PFSK-1 (cell line): ENCODE measurements around the gene IL9.

Experiments used
- FOXP2 ChIP-seq: optimal IDR thresholded peaks from 2 replicates; pipeline ENCODE3; 2011; ENCODE audit warnings: borderline replicate concordance, control low read depth, inconsistent platforms; ENCODE audit not compliant: insufficient read depth; ENCODE audit errors: extremely low read length, extremely low read depth
- POLR2AphosphoS5 ChIP-seq: IDR thresholded peaks from 2 replicates; pipeline ENCODE4 v1.6.1; 2012; ENCODE audit warnings: low read depth, mild to moderate bottlenecking, control low read depth, low read length, moderate library complexity
- SIN3A ChIP-seq: IDR thresholded peaks from 2 replicates; pipeline ENCODE4 v1.6.1; 2012; ENCODE audit warnings: mild to moderate bottlenecking, low read length, moderate library complexity, borderline replicate concordance; ENCODE audit not compliant: insufficient read depth
- TAF1 ChIP-seq: IDR thresholded peaks from 2 replicates; pipeline ENCODE4 v1.6.1; 2012; ENCODE audit warnings: low read length, control low read depth, borderline replicate concordance; ENCODE audit not compliant: insufficient read depth
- TF ChIP-seq, protein P1 (sequence below), 2 experiments: IDR thresholded peaks; 2 replicates each; pipeline versions ENCODE4 v1.6.1 to v1.8.0; 2011 to 2012; ENCODE audit warnings: low read depth in 2 of 2, low read length in 2 of 2, control low read depth in 1 of 2, inconsistent platforms in 1 of 2, mild to moderate bottlenecking in 1 of 2, moderate library complexity in 1 of 2; ENCODE audit not compliant: insufficient read depth in 1 of 2

IL9 gene

DNA sequence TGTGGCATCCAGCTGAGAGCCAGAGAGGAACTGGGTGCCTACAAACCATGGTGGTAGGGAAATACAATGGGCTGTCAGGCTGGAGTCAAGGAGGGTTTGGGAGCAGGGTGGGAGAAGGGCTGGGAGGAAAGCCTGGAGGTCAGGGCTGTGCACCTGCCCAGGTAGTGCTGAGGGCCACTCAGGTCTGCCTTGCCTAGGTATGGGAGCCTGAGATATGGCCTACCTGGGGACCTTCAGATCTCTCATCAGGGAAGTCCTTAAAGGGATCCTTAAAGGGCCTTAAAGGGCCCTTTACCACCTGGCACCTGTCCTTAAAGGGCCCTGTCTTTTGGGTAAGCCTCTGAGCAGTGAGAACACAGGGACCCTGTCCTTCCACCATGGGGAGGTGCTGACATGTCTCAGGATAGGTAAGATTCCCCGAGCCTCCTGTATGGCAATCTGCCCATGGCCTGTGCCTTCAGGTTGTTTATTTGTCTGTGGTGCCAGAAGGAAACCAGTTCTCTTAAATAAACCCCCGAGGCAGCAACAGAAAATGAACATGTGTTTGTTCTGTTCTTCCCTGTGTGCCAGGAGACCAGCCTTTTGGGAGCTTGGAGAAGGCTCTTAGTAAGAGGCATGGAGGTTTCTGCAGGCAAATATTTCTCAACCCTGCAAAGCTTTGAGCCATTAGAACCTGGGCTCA lies 37.9 kb downstream of the IL9 start:
- TF ChIP-seq, protein P1, sequence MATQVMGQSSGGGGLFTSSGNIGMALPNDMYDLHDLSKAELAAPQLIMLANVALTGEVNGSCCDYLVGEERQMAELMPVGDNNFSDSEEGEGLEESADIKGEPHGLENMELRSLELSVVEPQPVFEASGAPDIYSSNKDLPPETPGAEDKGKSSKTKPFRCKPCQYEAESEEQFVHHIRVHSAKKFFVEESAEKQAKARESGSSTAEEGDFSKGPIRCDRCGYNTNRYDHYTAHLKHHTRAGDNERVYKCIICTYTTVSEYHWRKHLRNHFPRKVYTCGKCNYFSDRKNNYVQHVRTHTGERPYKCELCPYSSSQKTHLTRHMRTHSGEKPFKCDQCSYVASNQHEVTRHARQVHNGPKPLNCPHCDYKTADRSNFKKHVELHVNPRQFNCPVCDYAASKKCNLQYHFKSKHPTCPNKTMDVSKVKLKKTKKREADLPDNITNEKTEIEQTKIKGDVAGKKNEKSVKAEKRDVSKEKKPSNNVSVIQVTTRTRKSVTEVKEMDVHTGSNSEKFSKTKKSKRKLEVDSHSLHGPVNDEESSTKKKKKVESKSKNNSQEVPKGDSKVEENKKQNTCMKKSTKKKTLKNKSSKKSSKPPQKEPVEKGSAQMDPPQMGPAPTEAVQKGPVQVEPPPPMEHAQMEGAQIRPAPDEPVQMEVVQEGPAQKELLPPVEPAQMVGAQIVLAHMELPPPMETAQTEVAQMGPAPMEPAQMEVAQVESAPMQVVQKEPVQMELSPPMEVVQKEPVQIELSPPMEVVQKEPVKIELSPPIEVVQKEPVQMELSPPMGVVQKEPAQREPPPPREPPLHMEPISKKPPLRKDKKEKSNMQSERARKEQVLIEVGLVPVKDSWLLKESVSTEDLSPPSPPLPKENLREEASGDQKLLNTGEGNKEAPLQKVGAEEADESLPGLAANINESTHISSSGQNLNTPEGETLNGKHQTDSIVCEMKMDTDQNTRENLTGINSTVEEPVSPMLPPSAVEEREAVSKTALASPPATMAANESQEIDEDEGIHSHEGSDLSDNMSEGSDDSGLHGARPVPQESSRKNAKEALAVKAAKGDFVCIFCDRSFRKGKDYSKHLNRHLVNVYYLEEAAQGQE (IDR thresholded peaks at IDR 0.05; ENCODE audit: insufficient read depth in 1 of 2, low read depth in 2 of 2, low read length in 2 of 2), result no peak
- TF ChIP-seq POLR2AphosphoS5 (no peak), FOXP2 (no peak), TAF1 (no peak), SIN3A (no peak)

DNA sequence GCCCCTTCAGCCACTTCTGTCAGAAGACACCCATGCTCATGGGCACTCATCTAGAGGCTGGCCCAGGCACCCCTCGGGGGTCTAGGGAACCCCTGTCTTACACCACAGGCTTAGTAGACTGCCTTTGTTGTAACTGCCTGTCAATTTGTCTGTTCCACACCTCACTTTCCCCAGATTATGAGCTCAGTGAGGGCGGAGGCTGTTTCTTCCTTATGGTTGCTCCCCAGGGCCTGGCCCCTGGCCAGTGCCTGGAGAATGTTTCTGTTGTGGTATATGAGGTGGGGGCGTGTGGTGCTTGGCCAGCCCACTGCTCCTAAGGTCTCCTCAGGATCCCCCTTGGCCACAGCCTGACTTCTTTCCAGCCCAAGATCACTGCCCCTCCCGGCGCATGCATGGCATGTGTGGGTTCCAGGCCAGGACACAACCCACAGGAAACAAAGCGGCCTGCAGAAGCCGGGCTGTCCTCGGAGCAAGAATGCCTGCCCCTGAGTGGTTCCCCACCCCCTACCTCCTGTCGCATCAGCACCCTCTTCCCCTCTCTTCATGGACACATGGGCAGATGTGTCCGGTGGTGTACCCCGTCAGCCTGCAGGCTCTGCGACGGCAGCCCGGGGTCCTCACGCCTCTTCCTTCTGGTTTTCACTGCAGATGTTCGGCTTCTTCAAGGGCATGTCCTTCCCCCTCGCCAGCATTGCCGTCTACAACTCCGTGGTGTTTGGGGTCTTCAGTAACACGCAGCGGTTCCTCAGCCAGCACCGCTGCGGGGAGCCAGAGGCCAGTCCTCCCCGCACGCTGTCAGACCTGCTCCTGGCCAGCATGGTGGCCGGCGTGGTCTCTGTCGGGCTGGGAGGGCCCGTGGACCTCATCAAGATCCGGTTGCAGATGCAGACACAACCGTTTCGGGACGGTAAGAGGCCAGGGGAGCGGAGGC lies 43.5 kb downstream of the IL9 start:
- no peak for TF ChIP-seq FOXP2
- no peak for TF ChIP-seq POLR2AphosphoS5
- TF ChIP-seq, protein P1 (IDR thresholded peaks at IDR 0.05; ENCODE audit: insufficient read depth in 1 of 2, low read depth in 2 of 2, low read length in 2 of 2), result no peak
- no peak for TF ChIP-seq TAF1
- TF ChIP-seq SIN3A, result no peak

DNA sequence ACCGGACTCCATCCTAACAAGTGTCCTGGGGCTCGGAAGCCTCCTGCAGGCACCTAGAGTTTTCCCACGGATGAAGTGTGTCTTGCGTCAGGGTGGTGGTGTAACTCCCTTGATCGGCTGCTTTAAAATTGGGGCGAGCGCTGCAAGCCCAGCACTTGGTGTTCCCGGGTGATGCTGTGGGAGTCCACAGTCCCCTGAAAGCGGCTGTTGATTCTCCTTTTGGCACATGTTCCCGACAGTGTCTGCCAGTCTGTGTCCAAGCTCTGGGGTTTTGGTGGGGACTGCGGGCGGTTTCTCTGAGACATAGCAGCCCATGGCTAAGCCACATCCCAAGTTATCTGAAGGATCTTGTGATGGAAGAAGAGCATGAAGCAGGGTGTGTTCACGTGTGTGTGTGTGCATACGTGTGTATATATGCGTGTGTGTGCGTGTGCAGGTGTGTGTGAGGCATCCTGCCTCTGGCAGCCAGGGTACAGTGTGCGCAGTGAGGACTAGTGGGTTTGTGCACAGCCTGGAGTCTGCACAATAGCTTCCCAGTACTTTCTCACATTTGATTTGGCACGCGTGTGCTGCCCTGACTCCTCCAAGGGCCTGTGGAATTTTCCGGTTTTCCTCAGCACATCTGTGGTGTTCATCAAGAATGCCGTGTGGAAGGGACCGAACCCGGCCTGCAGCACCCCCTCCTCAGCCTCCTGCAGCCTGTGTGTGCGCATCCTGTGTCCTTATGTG lies 44.3 kb downstream of the IL9 start:
- TF ChIP-seq TAF1 (no peak), SIN3A (no peak), FOXP2 (no peak), POLR2AphosphoS5 (no peak)
- TF ChIP-seq, protein P1 (IDR thresholded peaks at IDR 0.05; ENCODE audit: insufficient read depth in 1 of 2, low read depth in 2 of 2, low read length in 2 of 2), result no peak

DNA sequence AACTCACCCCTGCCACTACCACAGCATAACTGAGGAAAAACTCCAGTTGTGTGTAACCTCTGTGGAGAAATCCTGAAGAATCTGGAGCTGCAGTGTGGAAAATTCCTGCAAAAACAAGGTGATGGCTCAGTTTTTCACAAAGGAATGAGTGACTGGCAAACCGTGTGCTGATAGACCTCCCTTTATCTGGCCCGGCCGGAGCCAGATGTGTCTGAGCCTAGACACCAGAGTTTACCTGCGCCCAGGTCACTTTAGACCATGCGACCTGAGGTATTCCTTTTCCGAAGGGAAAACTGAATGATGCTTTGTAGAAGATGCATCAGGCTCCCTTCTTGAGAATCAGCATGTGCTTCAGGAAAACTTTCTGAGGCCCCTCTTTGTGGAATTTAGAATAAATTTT lies 45.0 kb downstream of the IL9 start:
- TF ChIP-seq POLR2AphosphoS5 (no peak), FOXP2 (no peak), TAF1 (no peak), SIN3A (no peak)
- TF ChIP-seq, protein P1 (IDR thresholded peaks at IDR 0.05; ENCODE audit: insufficient read depth in 1 of 2, low read depth in 2 of 2, low read length in 2 of 2), result no peak
